Subcutaneous abdominal adipose tissue (tissue), 5 donors: ENCODE data around the gene SCARB1.

Experiments
- H3K27ac ChIP-seq: one replicate; pipeline ENCODE4 v1.7.0; 2013; ENCODE audit warnings: low read depth, mild to moderate bottlenecking, inconsistent platforms, low read length, moderate library complexity
- H3K27me3 ChIP-seq, 5 donors: one replicate each; pipeline ENCODE4 v1.7.0; 2013; ENCODE audit warnings: low read length in 5 of 5, inconsistent platforms in 1 of 5; ENCODE audit not compliant: control insufficient read depth in 5 of 5, insufficient read depth in 4 of 5
- H3K36me3 ChIP-seq, 5 donors: one replicate each; pipeline ENCODE4 v1.7.0; 2013; ENCODE audit warnings: low read length in 5 of 5; ENCODE audit not compliant: control insufficient read depth in 5 of 5, insufficient read depth in 5 of 5
- H3K4me1 ChIP-seq, 5 donors: one replicate each; pipeline ENCODE4 v1.7.0; 2013; ENCODE audit warnings: low read length in 5 of 5, mild to moderate bottlenecking in 3 of 5, moderate library complexity in 1 of 5; ENCODE audit not compliant: control insufficient read depth in 5 of 5, insufficient read depth in 5 of 5
- H3K4me3 ChIP-seq, 5 donors: one replicate each; pipeline ENCODE4 v1.7.0; 2013; ENCODE audit warnings: low read length in 5 of 5, low read depth in 1 of 5
- H3K9ac ChIP-seq, 5 donors: one replicate each; pipeline ENCODE4 v1.7.0; 2013; ENCODE audit warnings: low read length in 5 of 5, mild to moderate bottlenecking in 4 of 5, moderate library complexity in 3 of 5
- H3K9me3 ChIP-seq, 5 donors: one replicate each; pipeline ENCODE4 v1.7.0; 2013; ENCODE audit warnings: low read length in 5 of 5; ENCODE audit not compliant: control insufficient read depth in 5 of 5
- donor health status: healthy.
- donor health status: healthy.
- donor health status: healthy.
- donor health status: healthy.
- donor health status: healthy.

Gene SCARB1

DNA sequence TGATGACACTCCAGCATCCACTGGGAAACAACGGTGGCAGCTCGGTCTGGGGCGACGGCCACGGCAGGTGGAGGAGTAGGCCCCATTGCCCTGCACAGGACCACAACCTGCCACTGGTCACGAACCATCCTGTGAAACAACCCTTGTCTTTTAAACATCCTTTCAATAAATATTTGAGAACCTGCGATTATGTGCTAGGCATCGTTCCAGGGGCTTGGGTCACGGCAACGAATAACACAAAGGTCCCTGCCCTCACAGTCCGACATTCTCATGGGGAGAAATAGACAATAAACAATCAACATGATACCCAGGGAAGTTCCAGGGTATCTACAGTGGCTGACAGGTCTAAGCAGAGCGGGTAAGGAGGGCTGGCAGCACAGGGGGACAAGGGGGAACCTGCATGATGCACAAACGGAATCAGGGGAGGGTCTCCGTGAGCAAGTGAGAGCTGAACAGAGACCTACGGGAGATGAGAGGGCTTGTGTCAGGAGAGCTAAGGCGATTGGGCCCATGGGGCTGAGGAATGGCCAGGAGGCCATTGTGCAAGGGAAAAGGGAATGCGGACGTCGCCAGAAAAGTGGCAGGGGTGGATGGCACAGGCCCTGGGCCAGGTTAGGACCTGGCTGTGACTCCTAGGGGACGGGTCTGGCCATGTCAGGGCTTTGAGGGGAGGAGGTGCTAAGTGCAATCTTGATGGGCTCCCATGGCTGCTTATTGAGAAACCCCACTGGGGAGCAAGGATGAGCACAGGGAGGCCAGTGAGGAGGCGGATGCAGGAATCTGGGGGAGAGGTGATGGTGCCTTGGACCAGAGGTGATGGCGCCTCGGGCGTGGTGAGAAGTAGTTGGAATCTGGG, 9.7 kb downstream of the SCARB1 start:
- H3K4me3 ChIP-seq: no peak overlapping the region
- peak overlapping the region in 1 of 5 donors; percentile 56 for H3K9ac ChIP-seq
- H3K4me1 ChIP-seq: peaks cover 7 to 69% (median 58%) of the 10 kb centered on the region in 5 donors
- H3K9me3 ChIP-seq: no peaks in the 10 kb centered on the region
- H3K36me3 ChIP-seq: peaks cover 0 to 14% (median 2%) of the 10 kb centered on the region in 5 donors
- no peaks in the 10 kb centered on the region for H3K27me3 ChIP-seq
- H3K27ac ChIP-seq: peak overlapping the region; percentile 83

DNA sequence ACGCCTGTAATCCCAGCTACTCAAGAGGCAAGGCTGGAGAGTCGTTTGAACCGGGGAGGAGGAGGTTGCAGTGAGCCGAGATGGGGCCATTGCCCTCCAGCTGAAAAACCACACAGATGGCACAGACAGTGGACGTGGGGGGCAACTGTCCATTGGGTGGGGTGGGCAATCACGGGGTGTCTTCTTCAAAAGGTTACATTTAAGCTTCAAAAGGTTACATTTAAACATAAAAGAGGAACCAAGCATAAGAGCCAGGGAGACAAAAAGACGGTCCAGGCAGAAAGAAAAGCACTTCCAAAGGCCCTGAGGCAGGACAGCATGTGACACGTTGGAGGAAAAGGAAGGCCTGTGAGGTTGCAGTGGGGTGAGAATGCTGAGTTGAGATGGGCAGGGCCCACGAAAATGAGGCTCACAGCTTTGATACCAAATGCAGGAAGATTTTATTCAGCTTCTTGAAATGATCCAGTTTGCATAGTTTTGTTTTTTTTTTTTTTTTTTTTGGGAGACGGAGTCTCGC, 10.7 kb downstream of the SCARB1 start:
- peaks cover 0 to 11% (median 0%) of the 10 kb centered on the region in 5 donors for H3K36me3 ChIP-seq
- H3K9me3 ChIP-seq: no peaks in the 10 kb centered on the region
- H3K4me3 ChIP-seq: peak overlapping the region in 1 of 5 donors; percentile 35
- no peaks in the 10 kb centered on the region for H3K27me3 ChIP-seq
- H3K9ac ChIP-seq: no peak overlapping the region
- H3K27ac ChIP-seq: peak overlapping the region; percentile 54
- peaks cover 10 to 77% (median 58%) of the 10 kb centered on the region in 5 donors for H3K4me1 ChIP-seq

DNA sequence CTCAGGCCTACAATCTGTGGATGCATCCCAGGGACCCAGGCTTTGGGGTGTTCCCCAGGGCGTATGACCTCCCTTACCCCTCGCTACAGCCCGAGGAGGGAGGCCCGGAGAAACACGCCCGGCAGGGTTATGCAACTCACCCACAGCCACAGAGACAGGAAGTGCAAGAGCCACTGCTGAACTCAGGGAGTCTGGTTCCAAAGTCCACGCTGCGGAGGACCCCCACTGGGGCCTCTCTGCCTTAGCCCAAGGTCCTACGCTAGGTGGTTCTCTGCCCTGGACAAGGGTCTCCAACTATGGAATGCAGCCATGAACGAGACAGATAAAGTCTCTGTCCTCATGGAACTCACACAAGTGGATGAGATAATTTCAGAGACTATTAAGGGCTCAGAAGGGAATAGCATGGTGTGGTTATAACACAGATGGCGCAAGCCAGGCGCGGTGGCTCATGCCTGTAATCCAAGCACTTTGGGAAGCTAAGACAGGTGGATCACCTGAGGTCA, 11.3 kb downstream of the SCARB1 start:
- H3K9ac ChIP-seq: peak overlapping the region in 2 of 5 donors; percentile 49 to 54
- no peaks in the 10 kb centered on the region for H3K27me3 ChIP-seq
- peak overlapping the region in 4 of 5 donors; percentile 14 to 48 (median 30) for H3K4me3 ChIP-seq
- H3K9me3 ChIP-seq: no peaks in the 10 kb centered on the region
- H3K27ac ChIP-seq: peak overlapping the region; percentile 54
- H3K36me3 ChIP-seq: peaks cover 0 to 7% (median 0%) of the 10 kb centered on the region in 5 donors
- peaks cover 10 to 77% (median 62%) of the 10 kb centered on the region in 5 donors for H3K4me1 ChIP-seq

DNA sequence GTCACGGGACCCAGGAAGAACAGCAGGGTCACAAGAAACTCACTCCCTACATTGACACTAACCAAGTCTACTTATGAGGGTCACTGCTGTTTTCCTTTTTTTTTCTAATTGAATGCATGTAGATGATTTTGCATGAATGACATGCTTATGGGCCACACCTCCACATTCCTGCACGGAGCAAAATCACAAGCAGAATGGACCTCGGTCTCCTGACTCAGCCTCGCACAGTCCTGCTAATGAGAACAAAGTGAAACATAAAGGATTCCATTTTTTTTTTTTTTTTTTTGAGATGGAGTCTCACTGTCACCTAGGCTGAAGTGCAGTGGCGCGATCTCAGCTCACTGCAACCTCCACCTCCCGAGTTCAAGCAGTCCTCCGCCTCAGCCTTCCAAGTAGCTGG, 12.3 kb downstream of the SCARB1 start:
- H3K9ac ChIP-seq: no peak overlapping the region
- no peak overlapping the region for H3K27ac ChIP-seq
- no peaks in the 10 kb centered on the region for H3K27me3 ChIP-seq
- H3K36me3 ChIP-seq: peaks cover 0 to 7% (median 0%) of the 10 kb centered on the region in 5 donors
- H3K9me3 ChIP-seq: no peaks in the 10 kb centered on the region
- peaks cover 13 to 75% (median 61%) of the 10 kb centered on the region in 5 donors for H3K4me1 ChIP-seq
- H3K4me3 ChIP-seq: no peak overlapping the region

DNA sequence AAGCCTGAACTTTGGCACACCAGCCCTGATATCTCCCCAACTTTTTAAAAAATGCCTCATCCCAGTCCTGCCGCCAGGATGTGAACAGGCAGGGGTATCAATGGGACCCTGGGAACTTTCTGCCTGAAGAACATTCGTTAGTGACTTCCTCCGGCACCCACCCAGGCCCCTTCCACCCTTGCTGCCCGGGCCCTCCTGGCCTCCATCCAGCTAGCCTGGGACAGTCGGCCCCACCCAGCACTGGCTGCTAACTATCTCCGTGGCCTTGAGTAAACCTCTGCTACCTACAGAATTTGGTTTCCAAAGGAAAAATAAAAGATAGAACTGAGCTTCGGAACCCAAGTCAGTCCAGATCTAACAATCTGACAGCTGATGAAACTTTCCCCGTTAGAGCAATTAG, 14.3 kb downstream of the SCARB1 start:
- Histone ChIP-seq H3K4me1 (peaks cover 9 to 64% (median 42%) of the 10 kb centered on the region in 5 donors), H3K36me3 (peaks cover 0 to 7% (median 0%) of the 10 kb centered on the region in 5 donors), H3K9ac (peak overlapping the region in 1 of 5 donors; percentile 13), H3K9me3 (no peaks in the 10 kb centered on the region), H3K4me3 (no peak overlapping the region), H3K27me3 (no peaks in the 10 kb centered on the region), H3K27ac (no peak overlapping the region)

DNA sequence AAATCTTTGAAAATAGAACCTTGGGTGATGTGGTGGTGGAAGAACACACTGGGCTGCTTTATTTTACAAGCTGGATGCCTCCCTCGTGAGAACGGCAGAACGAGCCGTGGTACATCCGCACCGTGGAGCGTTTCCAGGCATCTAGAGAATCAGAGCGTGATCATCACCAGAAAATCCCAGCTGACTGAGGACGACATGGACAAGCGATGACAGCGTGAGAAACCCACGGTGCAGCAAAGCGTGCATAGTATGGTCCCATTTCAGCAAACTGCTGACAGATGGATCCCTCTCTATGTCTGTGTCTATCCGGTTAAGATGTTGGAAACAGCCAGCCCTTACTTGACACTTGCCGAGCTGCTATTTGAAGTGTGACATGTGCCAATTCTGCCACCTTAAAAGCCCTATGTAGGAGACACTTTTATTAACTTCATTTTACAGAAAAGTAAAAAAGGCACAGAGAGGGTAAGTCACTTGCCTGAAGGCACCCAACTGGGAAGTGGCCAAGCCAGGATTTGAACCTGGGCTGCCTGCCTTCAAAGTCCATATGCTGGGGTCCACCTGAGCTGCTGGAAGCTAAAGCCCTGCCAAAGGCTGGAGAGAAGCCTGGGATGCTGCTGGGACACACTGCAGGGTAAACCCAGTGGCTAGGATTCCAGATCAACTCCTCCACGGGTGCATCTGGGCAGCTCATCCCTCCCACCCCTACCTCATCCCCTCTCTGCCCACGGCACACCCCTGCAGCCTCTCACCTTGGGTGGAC, 14.9 kb downstream of the SCARB1 start:
- H3K4me1 ChIP-seq: peaks cover 9 to 64% (median 36%) of the 10 kb centered on the region in 5 donors
- no peaks in the 10 kb centered on the region for H3K27me3 ChIP-seq
- peaks cover 0 to 7% (median 0%) of the 10 kb centered on the region in 5 donors for H3K36me3 ChIP-seq
- H3K9me3 ChIP-seq: no peaks in the 10 kb centered on the region
- no peak overlapping the region for H3K9ac ChIP-seq
- H3K27ac ChIP-seq: no peak overlapping the region
- H3K4me3 ChIP-seq: no peak overlapping the region

DNA sequence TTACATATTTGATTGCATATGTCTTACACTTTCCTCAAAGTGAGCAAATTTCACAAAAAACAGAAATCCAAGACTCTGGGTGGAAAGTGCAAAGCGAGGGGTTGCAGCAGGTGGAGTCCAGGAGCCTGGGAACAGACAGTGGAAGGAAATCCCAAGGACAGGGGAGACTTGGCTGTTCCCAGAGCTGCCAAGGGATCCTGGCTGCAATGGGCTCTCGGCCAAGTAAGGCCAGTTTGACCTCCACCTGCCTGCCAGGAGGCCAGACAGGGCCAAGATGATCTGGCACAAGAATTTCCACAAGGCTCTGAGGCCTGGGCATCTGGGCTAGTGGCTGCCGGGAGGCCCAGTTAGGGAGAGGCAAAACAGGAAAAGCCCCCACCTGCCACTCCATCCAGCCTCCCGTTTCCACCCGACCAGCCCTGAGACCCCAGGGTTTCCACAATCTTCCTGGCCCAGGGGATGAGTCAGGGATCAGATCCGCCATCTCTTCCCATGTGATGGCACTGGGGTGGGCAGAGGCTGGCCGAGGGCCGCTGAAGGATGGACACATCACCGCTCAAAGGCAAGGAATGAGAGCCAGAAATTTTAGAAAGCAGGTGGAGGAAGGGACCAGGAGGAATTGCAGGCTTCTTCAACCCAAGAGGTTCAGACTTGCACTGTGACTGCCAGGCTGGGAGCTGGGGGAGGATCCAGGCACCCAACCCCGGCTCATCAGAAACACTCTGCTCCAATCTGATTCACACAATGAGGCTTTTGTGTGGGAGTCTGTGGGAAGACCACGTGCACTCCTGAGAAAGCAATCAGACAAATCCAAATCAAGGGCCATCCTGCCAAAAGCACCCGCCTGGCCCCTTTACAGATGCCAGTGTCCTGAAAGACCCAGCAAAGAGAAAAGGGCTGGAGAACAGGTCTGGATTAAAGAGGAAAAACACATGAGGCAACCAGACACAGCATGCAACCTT, 16.3 kb downstream of the SCARB1 start:
- H3K4me1 ChIP-seq: peaks cover 11 to 66% (median 37%) of the 10 kb centered on the region in 5 donors
- H3K27me3 ChIP-seq: no peaks in the 10 kb centered on the region
- peaks cover 0 to 7% (median 0%) of the 10 kb centered on the region in 5 donors for H3K36me3 ChIP-seq
- H3K9ac ChIP-seq: peak overlapping the region in 1 of 5 donors; percentile 17
- H3K9me3 ChIP-seq: no peaks in the 10 kb centered on the region
- no peak overlapping the region for H3K4me3 ChIP-seq
- H3K27ac ChIP-seq: peak overlapping the region; percentile 46

DNA sequence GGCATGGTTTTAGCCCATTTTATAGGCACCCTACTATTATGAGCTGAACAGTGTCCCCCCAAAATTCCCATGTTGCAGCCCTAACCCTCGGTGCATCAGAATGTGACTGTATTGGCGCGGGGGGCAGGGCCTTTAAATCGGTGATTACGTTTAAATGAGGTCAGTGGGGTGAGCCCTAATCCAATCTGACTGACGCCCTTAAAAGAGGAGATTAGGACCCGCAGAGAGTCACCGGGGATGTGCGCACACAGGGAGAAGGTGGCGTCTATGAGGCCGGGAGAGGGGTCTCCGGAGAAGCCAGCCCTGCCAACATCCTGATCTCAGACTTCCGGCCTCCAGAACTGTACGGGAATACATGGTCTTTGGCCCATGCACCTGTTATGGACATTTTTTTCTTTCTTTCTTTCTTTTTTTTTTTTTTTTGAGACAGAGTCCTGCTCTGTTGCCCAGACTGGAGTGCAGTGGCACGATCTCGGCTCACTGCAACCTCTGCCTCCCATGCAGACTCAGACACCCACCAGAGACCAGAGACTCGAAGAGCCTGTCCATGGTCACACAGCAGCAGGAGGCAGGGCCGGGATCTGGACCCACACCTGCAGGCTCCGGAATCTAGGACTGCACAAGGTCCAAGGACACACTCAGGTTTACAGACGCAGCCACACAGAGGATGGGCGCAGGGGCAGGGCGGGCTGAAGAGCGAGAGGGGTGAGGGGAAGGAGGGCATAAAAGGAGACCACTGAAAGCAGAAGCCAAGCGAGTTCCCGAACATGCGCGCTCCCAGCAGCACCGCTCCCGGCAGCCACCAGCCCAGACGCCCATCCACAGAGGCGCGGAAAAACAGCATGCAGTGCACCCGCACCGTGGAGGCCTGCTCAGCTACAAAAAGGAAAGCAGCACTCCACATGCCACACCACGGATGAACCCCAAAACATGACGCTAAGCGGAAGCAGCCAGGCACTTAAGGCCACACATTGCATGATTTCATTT, 19.0 kb downstream of the SCARB1 start:
- peak overlapping the region; percentile 84 for H3K27ac ChIP-seq
- peaks cover 11 to 66% (median 40%) of the 10 kb centered on the region in 5 donors for H3K4me1 ChIP-seq
- H3K4me3 ChIP-seq: no peak overlapping the region
- peaks cover 0 to 4% (median 0%) of the 10 kb centered on the region in 5 donors for H3K36me3 ChIP-seq
- H3K9ac ChIP-seq: no peak overlapping the region
- H3K27me3 ChIP-seq: no peaks in the 10 kb centered on the region
- no peaks in the 10 kb centered on the region for H3K9me3 ChIP-seq
